Epithelial cell of proximal tubule (primary cell): ENCODE results near the gene FTSJ1. TPM values are rescaled to one million over a fixed set of nuclear protein-coding genes. Genes with fewer than 3 reads are reported as not detected.
"Not testable (repeated sequence)": the region's sequence is repeated elsewhere in the genome, so short reads cannot be mapped to it uniquely, and the experiment has no call there.

Experiments used
- DNase-seq: peaks from one replicate; pipeline ENCODE4 v3.0.0-alpha.2; 2011; ENCODE audit warnings: low read depth
- H3K4me3 ChIP-seq: 2 replicates; pipeline ENCODE4 v1.5.1; 2011; ENCODE audit warnings: low read depth, mild to moderate bottlenecking, low read length
- total RNA-seq: library from RNA; depleted of rRNA; stranded (reverse); fragments of >200 nt; gene quantifications from 2 replicates; pipeline ENCODE4 v1.2.3, GENCODE V29; 2015
- TF ChIP-seq, protein P1 (sequence below): conservative IDR thresholded peaks from 2 replicates; pipeline ENCODE4 v1.5.1; 2012; ENCODE audit warnings: low read depth, mild to moderate bottlenecking, low read length

Gene FTSJ1
- total RNA-seq, 1 donor from 2014 or later, result 63.5 TPM

DNA sequence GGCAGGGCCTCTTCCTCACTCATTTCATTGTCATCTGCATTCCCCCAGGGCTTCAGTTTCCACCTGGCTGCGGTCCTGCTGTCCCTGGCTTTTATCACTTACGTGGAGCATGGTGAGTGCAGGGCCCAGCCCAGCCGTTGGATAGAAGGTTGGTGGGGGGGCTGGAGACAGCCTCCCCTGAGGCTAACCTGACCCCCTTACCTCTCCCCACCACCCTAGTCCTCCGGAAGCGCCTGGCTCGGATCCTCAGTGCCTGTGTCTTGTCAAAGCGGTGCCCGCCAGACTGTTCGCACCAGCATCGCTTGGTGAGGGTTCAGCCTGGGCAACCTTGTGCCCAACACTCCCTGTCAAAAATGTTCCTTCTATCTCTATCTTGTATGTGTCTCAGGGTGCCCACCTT is 39.8 kb downstream of the FTSJ1 start:
- TF ChIP-seq, protein P1, sequence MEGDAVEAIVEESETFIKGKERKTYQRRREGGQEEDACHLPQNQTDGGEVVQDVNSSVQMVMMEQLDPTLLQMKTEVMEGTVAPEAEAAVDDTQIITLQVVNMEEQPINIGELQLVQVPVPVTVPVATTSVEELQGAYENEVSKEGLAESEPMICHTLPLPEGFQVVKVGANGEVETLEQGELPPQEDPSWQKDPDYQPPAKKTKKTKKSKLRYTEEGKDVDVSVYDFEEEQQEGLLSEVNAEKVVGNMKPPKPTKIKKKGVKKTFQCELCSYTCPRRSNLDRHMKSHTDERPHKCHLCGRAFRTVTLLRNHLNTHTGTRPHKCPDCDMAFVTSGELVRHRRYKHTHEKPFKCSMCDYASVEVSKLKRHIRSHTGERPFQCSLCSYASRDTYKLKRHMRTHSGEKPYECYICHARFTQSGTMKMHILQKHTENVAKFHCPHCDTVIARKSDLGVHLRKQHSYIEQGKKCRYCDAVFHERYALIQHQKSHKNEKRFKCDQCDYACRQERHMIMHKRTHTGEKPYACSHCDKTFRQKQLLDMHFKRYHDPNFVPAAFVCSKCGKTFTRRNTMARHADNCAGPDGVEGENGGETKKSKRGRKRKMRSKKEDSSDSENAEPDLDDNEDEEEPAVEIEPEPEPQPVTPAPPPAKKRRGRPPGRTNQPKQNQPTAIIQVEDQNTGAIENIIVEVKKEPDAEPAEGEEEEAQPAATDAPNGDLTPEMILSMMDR, result no peak
- H3K4me3 ChIP-seq, result no peak overlapping the region
- no peak for DNase-seq

DNA sequence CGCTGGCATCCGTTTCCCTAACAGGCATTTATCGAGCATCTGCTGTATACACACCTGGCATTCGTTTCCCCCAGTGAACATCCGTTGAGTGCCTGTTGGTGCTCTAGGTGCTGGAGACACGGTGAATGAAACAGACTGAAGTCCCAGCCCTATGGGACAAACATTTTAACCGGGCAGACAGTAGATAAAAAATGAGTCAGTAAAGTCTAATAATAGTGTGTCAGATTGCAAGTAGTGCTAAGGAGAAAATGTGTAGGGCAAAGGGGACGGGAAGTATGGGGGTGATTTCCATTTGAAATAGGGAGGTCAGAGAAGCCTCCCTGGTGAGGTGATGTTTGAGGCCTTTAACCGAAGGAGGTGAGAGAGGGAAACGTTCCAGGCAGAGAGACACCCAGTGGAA is 40.3 kb downstream of the FTSJ1 start:
- TF ChIP-seq, protein P1, result no peak
- no peak for DNase-seq
- no peak overlapping the region for H3K4me3 ChIP-seq

DNA sequence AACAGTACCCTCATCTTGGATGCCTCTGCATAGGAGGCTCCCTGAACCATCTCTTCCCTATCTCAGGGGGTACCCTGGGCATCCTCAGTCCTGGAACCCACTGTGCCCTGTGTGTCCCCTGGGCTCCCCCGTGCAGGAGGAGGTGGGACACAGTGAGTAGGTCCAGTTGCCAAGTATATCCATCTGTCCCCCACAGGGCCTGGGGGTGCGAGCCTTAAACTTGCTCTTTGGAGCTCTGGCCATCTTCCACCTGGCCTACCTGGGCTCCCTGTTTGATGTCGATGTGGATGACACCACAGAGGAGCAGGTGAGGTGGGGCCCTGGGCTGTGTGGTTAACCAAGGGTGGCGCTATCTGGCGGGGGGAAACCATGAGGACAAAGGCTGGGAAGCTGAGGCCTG is 41.0 kb downstream of the FTSJ1 start:
- TF ChIP-seq, protein P1, result no peak
- DNase-seq, result no peak
- no peak overlapping the region for H3K4me3 ChIP-seq

DNA sequence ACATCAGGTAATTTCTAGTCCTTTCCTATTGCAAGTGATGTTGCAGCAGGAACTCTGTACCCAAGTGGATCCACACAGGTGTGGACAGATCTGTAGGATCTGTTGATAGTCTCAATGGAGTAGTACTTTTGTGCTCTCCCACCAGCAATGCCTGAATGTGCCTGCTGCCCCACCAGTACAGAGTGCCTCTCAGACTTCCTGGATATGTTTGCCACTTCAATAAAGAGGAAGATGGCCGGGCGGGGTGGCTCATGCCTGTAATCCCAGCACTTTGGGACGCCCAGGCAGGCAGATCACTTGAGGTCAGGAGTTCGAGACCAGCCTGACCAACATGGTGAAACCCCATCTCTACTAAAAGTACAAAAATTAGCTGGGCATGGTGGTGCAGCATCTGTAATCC is 43.5 kb downstream of the FTSJ1 start:
- DNase-seq, result not testable (repeated sequence)

DNA sequence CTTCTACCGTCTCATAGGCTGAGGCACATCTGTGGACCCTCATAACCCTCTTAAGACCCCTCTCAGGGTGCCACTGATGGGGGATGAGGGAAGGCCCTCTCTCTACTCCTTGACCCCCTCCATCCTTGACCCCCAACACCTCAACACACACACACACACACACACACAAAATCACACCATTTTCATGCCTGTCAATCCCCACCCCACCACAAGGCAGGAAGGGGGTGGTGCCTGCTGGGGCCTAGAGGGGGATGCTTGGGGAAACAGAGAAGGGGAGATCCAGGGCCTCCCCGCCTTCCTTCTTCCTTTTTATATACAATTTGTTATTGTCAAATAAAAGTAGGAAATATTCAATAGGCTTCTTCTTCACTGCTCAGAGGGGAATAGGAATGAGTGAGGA is 44.5 kb downstream of the FTSJ1 start:
- DNase-seq, result no peak
- TF ChIP-seq, protein P1, result no peak
- H3K4me3 ChIP-seq, result no peak overlapping the region

More for the DNA sequence above, 43.5 kb downstream of the FTSJ1 start:
- not testable (repeated sequence) for H3K4me3 ChIP-seq

DNA sequence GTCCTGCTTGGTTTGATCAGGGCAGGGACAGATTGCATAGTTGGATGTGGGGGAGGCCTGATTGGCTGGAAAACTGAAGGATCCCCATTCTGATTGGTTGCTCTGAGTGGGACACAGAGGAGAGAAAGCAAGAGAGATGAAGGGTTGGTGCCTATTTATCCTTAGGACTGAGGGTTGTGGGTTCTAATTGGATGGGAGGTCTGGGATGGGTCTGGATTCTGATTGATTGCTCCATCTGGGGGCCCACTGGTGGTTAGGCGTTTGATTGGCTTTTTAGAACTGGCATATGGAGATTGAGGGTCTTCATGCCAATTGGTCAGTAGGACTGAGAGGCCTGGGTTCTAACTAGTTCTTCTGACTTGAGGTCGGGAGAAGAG is 45.0 kb downstream of the FTSJ1 start:
- TF ChIP-seq, protein P1, result no peak
- H3K4me3 ChIP-seq, result peak overlapping the region; percentile 69
- no peak for DNase-seq

DNA sequence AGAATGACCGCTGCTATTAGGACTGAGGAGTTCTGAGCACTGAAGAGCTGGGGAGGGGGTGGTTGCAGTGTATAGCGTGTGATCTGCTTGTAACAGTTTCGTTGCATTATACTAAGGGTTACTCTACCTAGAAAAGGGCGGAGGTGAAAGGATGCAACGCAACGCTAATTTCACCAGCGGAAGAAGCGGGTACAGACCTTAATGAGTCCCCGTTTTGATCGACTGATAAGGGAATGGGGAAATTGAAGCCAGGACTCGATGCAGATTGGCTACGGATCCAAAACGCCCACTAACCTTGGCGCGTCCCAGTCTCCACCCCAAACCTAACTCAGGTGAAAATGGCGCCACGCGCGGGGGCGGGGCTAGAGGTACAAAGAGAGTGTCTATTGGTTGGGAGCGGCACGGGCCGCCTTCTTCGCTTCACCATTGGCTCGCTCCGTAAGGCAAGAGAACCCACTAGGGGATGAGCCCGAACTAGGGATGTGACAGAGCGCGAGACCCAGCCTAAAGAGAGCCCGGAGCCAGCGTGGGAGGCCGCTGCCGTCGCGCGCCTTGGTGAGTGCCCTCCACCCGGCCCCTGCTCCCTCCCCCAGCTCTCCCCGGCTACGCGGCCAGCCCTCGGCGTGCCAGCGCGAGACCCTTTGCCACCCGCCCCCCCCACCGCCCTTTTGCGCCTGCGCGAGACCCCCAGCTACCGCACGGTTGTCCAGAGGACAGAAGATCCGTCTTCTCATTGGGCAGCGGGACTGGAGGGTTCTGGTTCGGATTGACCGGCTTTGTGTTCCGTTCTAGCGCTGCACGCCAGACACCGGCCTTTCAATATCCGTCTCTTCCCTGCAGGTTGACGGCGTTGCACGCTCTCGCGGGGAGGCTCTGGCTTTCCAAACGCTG is 45.6 kb downstream of the FTSJ1 start, which contains the start of gene EBP:
TSS of gene EBP (plus strand) at position 456 of the 891 bp plus-strand sequence. CDS start 1,964 bp downstream, outside the sequence.
- DNase-seq, result no peak
- H3K4me3 ChIP-seq, result peak within 1 kb of the TSS; percentile 69
- TF ChIP-seq, protein P1, result no peak
